OCI-LY7 (cell line): ENCODE results near the gene ATP5F1C.

Experiments used
- EZH2phosphoT487 ChIP-seq: fragments of 200-600 bp; sonication (generic); IDR thresholded peaks from 2 replicates; pipeline ENCODE4 v1.6.1; 2018; ENCODE audit warnings: low read depth, borderline replicate concordance, mild to moderate bottlenecking, mixed run types, antibody characterized with exemption, low read length, moderate library complexity, mixed read lengths
- TF ChIP-seq, protein P1 (sequence below): fragments of 200-600 bp; sonication (generic); conservative IDR thresholded peaks from 2 replicates; pipeline ENCODE4 v1.5.1; 2014; ENCODE audit warnings: mild to moderate bottlenecking, antibody characterized with exemption, low read length, moderate library complexity, mixed read lengths

DNA sequence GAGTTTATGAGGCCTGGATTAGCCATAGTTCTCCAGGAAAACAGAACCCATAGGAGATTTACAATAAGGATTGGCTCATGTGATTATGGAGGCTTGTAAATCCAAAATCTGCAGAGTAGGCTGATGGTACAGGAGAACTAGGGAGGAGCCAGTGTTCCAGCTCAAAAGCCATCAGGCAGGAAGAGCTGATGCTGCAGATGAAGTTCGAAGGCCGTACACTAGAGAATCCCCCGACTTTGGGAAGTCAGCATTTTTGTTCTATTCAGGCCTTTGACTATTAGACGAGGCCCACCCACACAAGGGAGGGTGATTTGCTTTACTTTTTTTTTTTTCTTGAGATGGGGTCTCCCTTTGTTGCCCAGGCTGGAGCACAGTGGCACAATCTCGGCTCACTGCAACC, 37.8 kb upstream of the ATP5F1C start:
- TF ChIP-seq, protein P1, sequence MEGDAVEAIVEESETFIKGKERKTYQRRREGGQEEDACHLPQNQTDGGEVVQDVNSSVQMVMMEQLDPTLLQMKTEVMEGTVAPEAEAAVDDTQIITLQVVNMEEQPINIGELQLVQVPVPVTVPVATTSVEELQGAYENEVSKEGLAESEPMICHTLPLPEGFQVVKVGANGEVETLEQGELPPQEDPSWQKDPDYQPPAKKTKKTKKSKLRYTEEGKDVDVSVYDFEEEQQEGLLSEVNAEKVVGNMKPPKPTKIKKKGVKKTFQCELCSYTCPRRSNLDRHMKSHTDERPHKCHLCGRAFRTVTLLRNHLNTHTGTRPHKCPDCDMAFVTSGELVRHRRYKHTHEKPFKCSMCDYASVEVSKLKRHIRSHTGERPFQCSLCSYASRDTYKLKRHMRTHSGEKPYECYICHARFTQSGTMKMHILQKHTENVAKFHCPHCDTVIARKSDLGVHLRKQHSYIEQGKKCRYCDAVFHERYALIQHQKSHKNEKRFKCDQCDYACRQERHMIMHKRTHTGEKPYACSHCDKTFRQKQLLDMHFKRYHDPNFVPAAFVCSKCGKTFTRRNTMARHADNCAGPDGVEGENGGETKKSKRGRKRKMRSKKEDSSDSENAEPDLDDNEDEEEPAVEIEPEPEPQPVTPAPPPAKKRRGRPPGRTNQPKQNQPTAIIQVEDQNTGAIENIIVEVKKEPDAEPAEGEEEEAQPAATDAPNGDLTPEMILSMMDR, result no peak
- TF ChIP-seq EZH2phosphoT487, result no peak
